HepG2 (cell line): Measurements from ENCODE around the gene S100A4. TPM values are rescaled to one million over a fixed set of nuclear protein-coding genes. Genes with fewer than 3 reads are reported as not detected.
A peak's percentile ranks its signal among the peaks of the same experiment; 100 is the strongest.

Source experiments
- ARID5B ChIP-seq: IDR thresholded peaks from 2 replicates; pipeline ENCODE4 v1.4.0; 2020; ENCODE audit warnings: mild to moderate bottlenecking, missing genetic modification reagents
- E2F5 ChIP-seq: sonication (generic); formaldehyde crosslinking; conservative IDR thresholded peaks from 2 replicates; pipeline ENCODE4 v1.4.0; 2020; ENCODE audit warnings: missing genetic modification reagents
- EEA1 ChIP-seq: sonication (generic); formaldehyde crosslinking; IDR thresholded peaks from 2 replicates; pipeline ENCODE4 v1.5.1; 2020; ENCODE audit warnings: mild to moderate bottlenecking, missing genetic modification reagents, borderline replicate concordance
- EZH2 ChIP-seq: conservative IDR thresholded peaks from 2 replicates; pipeline ENCODE4 v1.6.1; 2012; ENCODE audit warnings: mild to moderate bottlenecking, low read depth, low read length, moderate library complexity
- LBX2 ChIP-seq: sonication (generic); formaldehyde crosslinking; IDR thresholded peaks from 2 replicates; pipeline ENCODE4 v1.5.0; 2020; ENCODE audit warnings: missing genetic modification reagents, mild to moderate bottlenecking, borderline replicate concordance
- MED8 ChIP-seq: sonication (generic); formaldehyde crosslinking; IDR thresholded peaks from 2 replicates; pipeline ENCODE4 v1.8.1; 2023; ENCODE audit warnings: mild to moderate bottlenecking, missing genetic modification reagents; ENCODE audit not compliant: insufficient replicate concordance
- RORA ChIP-seq: sonication (generic); formaldehyde crosslinking; IDR thresholded peaks from 2 replicates; pipeline ENCODE4 v1.5.0; 2020; ENCODE audit warnings: mild to moderate bottlenecking, missing genetic modification reagents, moderate library complexity
- UBTF ChIP-seq: sonication (generic); formaldehyde crosslinking; IDR thresholded peaks from 2 replicates; pipeline ENCODE4 v1.4.0; 2020; ENCODE audit warnings: mild to moderate bottlenecking, missing genetic modification reagents
- ZBTB43 ChIP-seq: sonication (generic); formaldehyde crosslinking; conservative IDR thresholded peaks from 2 replicates; pipeline ENCODE4 v1.4.0; 2020; ENCODE audit warnings: missing genetic modification reagents
- ZNF180 ChIP-seq: sonication (generic); formaldehyde crosslinking; IDR thresholded peaks from 2 replicates; pipeline ENCODE4 v1.4.0; 2020; ENCODE audit warnings: low read depth, missing genetic modification reagents, borderline replicate concordance
- ZNF687 ChIP-seq: sonication (generic); formaldehyde crosslinking; IDR thresholded peaks from 2 replicates; pipeline ENCODE4 v1.5.1; 2020; ENCODE audit warnings: mild to moderate bottlenecking, missing genetic modification reagents, moderate library complexity
- ZSCAN21 ChIP-seq: sonication (generic); formaldehyde crosslinking; IDR thresholded peaks from 2 replicates; pipeline ENCODE4 v1.8.0; 2022; ENCODE audit warnings: mild to moderate bottlenecking, missing genetic modification reagents, moderate library complexity, borderline replicate concordance
- polyA plus RNA-seq, 8 experiments: library from polyadenylated mRNA; depleted of rRNA in 3 of 8; stranded (reverse) in 7 of 8; unstranded in 1 of 8; fragments of >200 nt; fragmentation: Illumina TruSeq in 4 of 8; extraction: Trizol in 4 of 8; gene quantifications; 2 replicates each; pipeline versions ENCODE4 v1.2.1 to v1.2.3, GENCODE V29; 2011 to 2016; ENCODE audit warnings: low read depth in 4 of 8, missing spikeins in 1 of 8, mixed read lengths in 1 of 8; ENCODE audit not compliant: insufficient read depth in 1 of 8
- total RNA-seq, 5 experiments: library from RNA; depleted of rRNA; stranded (reverse); fragments of >200 nt; fragmentation: Illumina TruSeq; extraction: Trizol; gene quantifications; 2 replicates each; pipeline ENCODE4 v1.2.3, GENCODE V29; 2016; ENCODE audit warnings: low read depth in 1 of 5

The S100A4 gene
- total and polyA plus RNA-seq, 2 of the 13 experiments (the other 11 are each of a cell fraction or from before 2014, with no cell fraction given) = 12.9 to 20.2 TPM

- TF ChIP-seq ZNF180 (CRISPR knock-in tag) = no peak
- TF ChIP-seq EZH2 = no peak
- peak; percentile 69; the same call in 1 of the 2 replicates for TF ChIP-seq ZSCAN21 (CRISPR knock-in tag)
- peak; percentile 52; the same call in 1 of the 2 replicates for TF ChIP-seq UBTF (CRISPR knock-in tag)
- TF ChIP-seq ZBTB43 (CRISPR knock-in tag) = peak; percentile 27; the same call in 1 of the 2 replicates
- peak; percentile 35; the same call in 1 of the 2 replicates for TF ChIP-seq LBX2 (CRISPR knock-in tag)
- no peak for TF ChIP-seq RORA (CRISPR knock-in tag)
- TF ChIP-seq ZNF687 (CRISPR knock-in tag) = peak; percentile 91
- TF ChIP-seq EEA1 (CRISPR knock-in tag) = 0 out of 2 replicates have a peak, but pooled peaks have one; percentile 51
- peak; percentile 29; the same call in 1 of the 2 replicates for TF ChIP-seq ARID5B
- TF ChIP-seq MED8 (CRISPR knock-in tag) = no peak
- TF ChIP-seq E2F5 (CRISPR knock-in tag) = 0 out of 2 replicates have a peak, but pooled peaks have one; percentile 31
These were observed at the start of gene S100A4 (continued) for GRCh38 chr1:153545067-153546055.
